Anterior cingulate cortex (tissue), 58 donors: ENCODE results near the gene TEX11.
"Not testable (repeated sequence)": the region's sequence is repeated elsewhere in the genome, so short reads cannot be mapped to it uniquely, and the experiment has no call there.

Source experiments
- DNase-seq, 58 donors: peaks; one replicate each; lab custom pipeline; 2025; lab: John Stamatoyannopoulos, UW

Gene TEX11

GRCh38 chrX:70769659-70770227, 138.8 kb downstream of the TEX11 start:
- DNase-seq, result no peak

- DNase-seq, result no peak
Measured at GRCh38 chrX:70762285-70762684, 146.2 kb downstream of the TEX11 start.

GRCh38 chrX:70755850-70756249, 152.7 kb downstream of the TEX11 start:
- no peak for DNase-seq

- no peak for DNase-seq
Measured at GRCh38 chrX:70754169-70754848, 154.2 kb downstream of the TEX11 start.

- not testable (repeated sequence) for DNase-seq
Measured at GRCh38 chrX:70733774-70734173, 174.7 kb downstream of the TEX11 start.

- DNase-seq, result not testable (repeated sequence)
Measured at GRCh38 chrX:70727961-70728360, 180.6 kb downstream of the TEX11 start.

- DNase-seq, result no peak
Measured at GRCh38 chrX:70720721-70721120, 187.8 kb downstream of the TEX11 start.

- DNase-seq, result not testable (repeated sequence)
Measured at GRCh38 chrX:70711336-70711735, 197.2 kb downstream of the TEX11 start.

- no peak for DNase-seq
Measured at GRCh38 chrX:70694339-70695122, 214.0 kb downstream of the TEX11 start.

- not testable (repeated sequence) for DNase-seq
Measured at GRCh38 chrX:70679455-70679854, 229.1 kb downstream of the TEX11 start.

- no peak for DNase-seq
Measured at GRCh38 chrX:70675284-70675683, 233.2 kb downstream of the TEX11 start.

- no peak for DNase-seq
Measured at GRCh38 chrX:70672326-70672725, 236.2 kb downstream of the TEX11 start.

- no peak for DNase-seq
Measured at GRCh38 chrX:70669120-70669519, 239.4 kb downstream of the TEX11 start.

GRCh38 chrX:70664726-70665125, 243.8 kb downstream of the TEX11 start:
- DNase-seq, result no peak

- not testable (repeated sequence) for DNase-seq
Measured at GRCh38 chrX:70661124-70661523, 247.4 kb downstream of the TEX11 start.

GRCh38 chrX:70657546-70657945, 251.0 kb downstream of the TEX11 start:
- DNase-seq, result not testable (repeated sequence)

- no peak for DNase-seq
Measured at GRCh38 chrX:70656304-70656703, 252.2 kb downstream of the TEX11 start.

GRCh38 chrX:70647910-70648309, 260.6 kb downstream of the TEX11 start:
- DNase-seq, result not testable (repeated sequence)

- DNase-seq, result no peak
Measured at GRCh38 chrX:70636218-70636617, 272.3 kb downstream of the TEX11 start.

- DNase-seq, result no peak
Measured at GRCh38 chrX:70635669-70636068, 272.8 kb downstream of the TEX11 start.

- no peak for DNase-seq
Measured at GRCh38 chrX:70635227-70635626, 273.3 kb downstream of the TEX11 start.

GRCh38 chrX:70621743-70622142, 286.8 kb downstream of the TEX11 start:
- DNase-seq, result no peak
